Panc1 (cell line): ENCODE results near the gene VEGFA. TPM values are rescaled to one million over a fixed set of nuclear protein-coding genes. Genes with fewer than 3 reads are reported as not detected.

Experiments used
- ATAC-seq: fragments of 200-7000 bp; cut with Tn5 transposase; 2 replicates; pipeline ENCODE4 v1.9.1; 2020; ENCODE audit warnings: mild to moderate bottlenecking, moderate library complexity
- BruUV-seq: library from RNA; stranded (reverse); fragments of 400-500 nt; replicated peaks from 2 replicates; lab custom pipeline; 2021; lab: Mats Ljungman, UMichigan
- CTCF ChIA-PET: fragments of 300-600 bp; sonication (Branson Sonifier 250); formaldehyde crosslinking; loops from one replicate; lab custom pipeline; 2022; ENCODE audit warnings: antibody characterized with exemption; lab: Charles Lee
- POLR2A ChIA-PET: fragments of 300-600 bp; sonication (Branson Sonifier 250); formaldehyde crosslinking; loops from one replicate; lab custom pipeline; 2022; ENCODE audit warnings: antibody characterized with exemption; lab: Charles Lee
- DNase-seq: peaks from one replicate; pipeline ENCODE4 v3.0.0-alpha.2; 2010; ENCODE audit warnings: low read depth, low spot score
- H3K27ac ChIP-seq: 2 replicates; pipeline ENCODE4 v1.5.1; 2011; ENCODE audit warnings: mild to moderate bottlenecking, low read length, inconsistent platforms
- H3K27me3 ChIP-seq: fragments of 200-500 bp; sonication (Bioruptor generic); 2 replicates; pipeline ENCODE4 v1.6.0; 2014; ENCODE audit warnings: low read length, inconsistent platforms; ENCODE audit not compliant: control insufficient read depth, insufficient read depth
- H3K36me3 ChIP-seq: fragments of 200-500 bp; sonication (Bioruptor generic); 2 replicates; pipeline ENCODE4 v1.5.1; 2014; ENCODE audit warnings: inconsistent platforms, mild to moderate bottlenecking, low read length, moderate library complexity; ENCODE audit not compliant: control insufficient read depth, insufficient read depth
- H3K4me1 ChIP-seq: 2 replicates; pipeline ENCODE4 v1.5.1; 2011; ENCODE audit warnings: inconsistent platforms, mild to moderate bottlenecking, low read length, moderate library complexity; ENCODE audit not compliant: control insufficient read depth, insufficient read depth
- H3K4me3 ChIP-seq, 2 experiments: 2 replicates each; pipeline ENCODE4 v1.5.1; 2011 to 2012; ENCODE audit warnings: low read depth in 2 of 2, low read length in 2 of 2, mild to moderate bottlenecking in 2 of 2, inconsistent platforms in 1 of 2, moderate library complexity in 1 of 2
- H3K9me3 ChIP-seq: fragments of 200-500 bp; sonication (Bioruptor generic); 2 replicates; pipeline ENCODE4 v1.5.1; 2014; ENCODE audit warnings: low read depth, mild to moderate bottlenecking, inconsistent platforms, low read length, moderate library complexity; ENCODE audit not compliant: control insufficient read depth, insufficient read depth
- CTCF ChIP-seq: fragments of 450-650 bp; IDR thresholded peaks from 2 replicates; pipeline ENCODE4 v1.5.1; 2017; ENCODE audit warnings: mild to moderate bottlenecking
- POLR2AphosphoS5 ChIP-seq: IDR thresholded peaks from 2 replicates; pipeline ENCODE4 v1.6.1; 2012; ENCODE audit warnings: mild to moderate bottlenecking, low read depth, low read length, moderate library complexity
- REST ChIP-seq, 2 experiments: IDR thresholded peaks; 2 replicates each; pipeline ENCODE4 v1.6.1; 2011 to 2012; ENCODE audit warnings: low read depth in 2 of 2, control low read depth in 1 of 2, low read length in 1 of 2, mild to moderate bottlenecking in 1 of 2, moderate library complexity in 1 of 2; ENCODE audit not compliant: insufficient read depth in 1 of 2
- SIN3A ChIP-seq: IDR thresholded peaks from 2 replicates; pipeline ENCODE4 v1.6.1; 2012; ENCODE audit warnings: low read depth, mild to moderate bottlenecking, low read length, moderate library complexity, borderline replicate concordance; ENCODE audit not compliant: insufficient read depth
- TCF7L2 ChIP-seq: IDR thresholded peaks from 2 replicates; pipeline ENCODE4 v1.6.1; 2011; ENCODE audit warnings: mild to moderate bottlenecking, low read depth, low read length, inconsistent platforms
- in situ Hi-C: cut with HindIII; loops from 2 replicates; pipeline ENCODE4 v1.10.0; 2016; ENCODE audit warnings: low sequenced_read_pairs, low pct_unique_long_range_greater_than_20kb
- intact Hi-C: fragments of 100-400 bp; cut with micrococcal nuclease; formaldehyde crosslinking; loops from one replicate; pipeline ENCODE4 v1.10.0; 2022; ENCODE audit not compliant: unreplicated experiment
- total RNA-seq: library from RNA; stranded (reverse); gene quantifications from one replicate; pipeline ENCODE4 v1.2.1, GENCODE V29; 2021; ENCODE audit not compliant: unreplicated experiment

VEGFA gene
- total RNA-seq, 1 experiment from 2014 or later, result 98.7 TPM

GRCh38 chr6:43834528-43835155 is 64.6 kb downstream of the VEGFA start:
- DNase-seq (no peak), ATAC-seq (no peak)
- Histone ChIP-seq H3K27me3 (no peaks in the 10 kb centered on the region), H3K4me3 (no peak overlapping the region), H3K27ac (no peak overlapping the region), H3K9me3 (no peaks in the 10 kb centered on the region), H3K36me3 (no peaks in the 10 kb centered on the region), H3K4me1 (peaks cover 5% of the 10 kb centered on the region; the same call in 1 of the 2 replicates)
- TF ChIP-seq POLR2AphosphoS5 (no peak), REST (IDR thresholded peaks at IDR 0.05; ENCODE audit: insufficient read depth in 1 of 2, low read depth in 2 of 2, low read length in 1 of 2) (no peak), CTCF (no peak), SIN3A (no peak), TCF7L2 (no peak)
- BruUV-seq, result no TSS peak
- POLR2A ChIA-PET, result no interaction called here
- CTCF ChIA-PET, result no interaction called here
- in situ Hi-C loops (no loop called here), intact Hi-C loops (no loop called here)

GRCh38 chr6:43835872-43836419 is 65.9 kb downstream of the VEGFA start:
- H3K36me3 ChIP-seq, result no peaks in the 10 kb centered on the region
- no peaks in the 10 kb centered on the region for H3K27me3 ChIP-seq
- no peak for ATAC-seq
- H3K27ac ChIP-seq, result no peak overlapping the region; the same call in 1 of the 2 replicates
- no peak for TF ChIP-seq CTCF
- TF ChIP-seq TCF7L2, result no peak
- TF ChIP-seq REST (IDR thresholded peaks at IDR 0.05; ENCODE audit: insufficient read depth in 1 of 2, low read depth in 2 of 2, low read length in 1 of 2), result no peak
- no peak for TF ChIP-seq SIN3A
- TF ChIP-seq POLR2AphosphoS5, result no peak
- no peak for DNase-seq
- in situ Hi-C loops, result no loop called here
- no peaks in the 10 kb centered on the region for H3K9me3 ChIP-seq
- CTCF ChIA-PET, result no interaction called here
- intact Hi-C loops, result no loop called here
- BruUV-seq, result no TSS peak
- no peak overlapping the region for H3K4me3 ChIP-seq
- POLR2A ChIA-PET, result no interaction called here
- peaks cover 6% of the 10 kb centered on the region; the same call in 1 of the 2 replicates for H3K4me1 ChIP-seq
